ENCODE measurements around the gene ATP6AP1. TPM values are rescaled to one million over a fixed set of nuclear protein-coding genes. Genes with fewer than 3 reads are reported as not detected.
A peak's percentile ranks its signal among the peaks of the same experiment; 100 is the strongest.

Gene ATP6AP1
- total and polyA plus RNA-seq, 9 of the 15 experiments (the other 6 are each of a cell fraction or from before 2014, with no cell fraction given): 8.3 to 90.5 (median 52.9) TPM

GRCh38 chrX:154397888-154398667 is 30.4 kb upstream of the ATP6AP1 start, which contains the start of gene RPL10 (continued):
- TF ChIP-seq GATAD2A (IDR thresholded peaks at IDR 0.05) (0 out of 2 replicates have a peak, but pooled peaks have one; percentile 50), GTF2F1 (IDR thresholded peaks at IDR 0.05; ENCODE audit: low read depth, low read length) (peak; percentile 98), WHSC1 (IDR thresholded peaks at IDR 0.05; ENCODE audit: low read length) (no peak), ARNT (IDR thresholded peaks at IDR 0.05) (peak in 1 of 2 experiments; percentile 81; a peak in 2 of 4 replicates), HDAC3 (IDR thresholded peaks at IDR 0.05; ENCODE audit: borderline replicate concordance, partially characterized antibody) (no peak), RBM14 (IDR thresholded peaks at IDR 0.05; ENCODE audit: borderline replicate concordance, insufficient read depth, low read depth, low read length) (no peak), DPF2 (IDR thresholded peaks at IDR 0.05) (no peak; the same call in 1 of the 2 replicates), SMC3 (conservative IDR thresholded peaks at IDR 0.05; ENCODE audit: insufficient read depth, low read depth, low read length) (0 out of 2 replicates have a peak, but pooled peaks have one; percentile 3), CREB1 (IDR thresholded peaks at IDR 0.05) (peak; percentile 93), CREB1 (CRISPR knock-in tag; IDR thresholded peaks at IDR 0.05) (peak; percentile 94), HSF4 (CRISPR knock-in tag; IDR thresholded peaks at IDR 0.05; ENCODE audit: borderline replicate concordance) (no peak), E2F3 (CRISPR knock-in tag; IDR thresholded peaks at IDR 0.05) (0 out of 2 replicates have a peak, but pooled peaks have one; percentile 5), RUNX1 (IDR thresholded peaks at IDR 0.05; ENCODE audit: low read depth) (0 out of 2 replicates have a peak, but pooled peaks have one; percentile 72), MLLT1 (IDR thresholded peaks at IDR 0.05) (peak; percentile 93 to 97), GATA2 (CRISPR knock-in tag; IDR thresholded peaks at IDR 0.05) (no peak), AFF1 (IDR thresholded peaks at IDR 0.05; ENCODE audit: low read depth in 1 of 2, partially characterized antibody in 2 of 2) (peak; percentile 48 to 69), MBD1 (CRISPR knock-in tag; IDR thresholded peaks at IDR 0.05) (no peak)
- TF ChIP-seq, protein P1, sequence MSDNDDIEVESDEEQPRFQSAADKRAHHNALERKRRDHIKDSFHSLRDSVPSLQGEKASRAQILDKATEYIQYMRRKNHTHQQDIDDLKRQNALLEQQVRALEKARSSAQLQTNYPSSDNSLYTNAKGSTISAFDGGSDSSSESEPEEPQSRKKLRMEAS (CRISPR knock-in tag; IDR thresholded peaks at IDR 0.05): peak; percentile 90
- TF ChIP-seq, protein P2, sequence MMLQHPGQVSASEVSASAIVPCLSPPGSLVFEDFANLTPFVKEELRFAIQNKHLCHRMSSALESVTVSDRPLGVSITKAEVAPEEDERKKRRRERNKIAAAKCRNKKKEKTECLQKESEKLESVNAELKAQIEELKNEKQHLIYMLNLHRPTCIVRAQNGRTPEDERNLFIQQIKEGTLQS (IDR thresholded peaks at IDR 0.05): no peak
- TF ChIP-seq, protein P2 (CRISPR knock-in tag; conservative IDR thresholded peaks at IDR 0.05): peak; percentile 45; the same call in 1 of the 2 replicates

Data from K562 (cell line).